ENCODE measurements around the gene SIGLEC14.

The SIGLEC14 gene

GRCh38 chr19:51600940-51601580 lies 45.6 kb downstream of the SIGLEC14 start:
- no peak overlapping the region for H3K9ac ChIP-seq (ENCODE audit: low read depth, low read length)
- H3K27me3 ChIP-seq (ENCODE audit: control insufficient read depth, insufficient read depth, low read length): peaks cover 22% of the 10 kb centered on the region
- no peaks in the 10 kb centered on the region for H3K4me1 ChIP-seq (ENCODE audit: control insufficient read depth, insufficient read depth, low read length)
- no peaks in the 10 kb centered on the region for H3K9me3 ChIP-seq (ENCODE audit: control insufficient read depth, insufficient read depth, low read length)
- no peaks in the 10 kb centered on the region for H3K36me3 ChIP-seq (ENCODE audit: control insufficient read depth, insufficient read depth, low read length)
- H3K4me3 ChIP-seq (ENCODE audit: low read depth, low read length): no peak overlapping the region

GRCh38 chr19:51599084-51599483 lies 47.5 kb downstream of the SIGLEC14 start:
- peaks cover 2% of the 10 kb centered on the region for H3K4me1 ChIP-seq (ENCODE audit: control insufficient read depth, insufficient read depth, low read length)
- H3K4me3 ChIP-seq (ENCODE audit: low read depth, low read length): no peak overlapping the region
- H3K9me3 ChIP-seq (ENCODE audit: control insufficient read depth, insufficient read depth, low read length): no peaks in the 10 kb centered on the region
- no peaks in the 10 kb centered on the region for H3K36me3 ChIP-seq (ENCODE audit: control insufficient read depth, insufficient read depth, low read length)
- no peak overlapping the region for H3K9ac ChIP-seq (ENCODE audit: low read depth, low read length)
- peaks cover 24% of the 10 kb centered on the region for H3K27me3 ChIP-seq (ENCODE audit: control insufficient read depth, insufficient read depth, low read length)

DNA sequence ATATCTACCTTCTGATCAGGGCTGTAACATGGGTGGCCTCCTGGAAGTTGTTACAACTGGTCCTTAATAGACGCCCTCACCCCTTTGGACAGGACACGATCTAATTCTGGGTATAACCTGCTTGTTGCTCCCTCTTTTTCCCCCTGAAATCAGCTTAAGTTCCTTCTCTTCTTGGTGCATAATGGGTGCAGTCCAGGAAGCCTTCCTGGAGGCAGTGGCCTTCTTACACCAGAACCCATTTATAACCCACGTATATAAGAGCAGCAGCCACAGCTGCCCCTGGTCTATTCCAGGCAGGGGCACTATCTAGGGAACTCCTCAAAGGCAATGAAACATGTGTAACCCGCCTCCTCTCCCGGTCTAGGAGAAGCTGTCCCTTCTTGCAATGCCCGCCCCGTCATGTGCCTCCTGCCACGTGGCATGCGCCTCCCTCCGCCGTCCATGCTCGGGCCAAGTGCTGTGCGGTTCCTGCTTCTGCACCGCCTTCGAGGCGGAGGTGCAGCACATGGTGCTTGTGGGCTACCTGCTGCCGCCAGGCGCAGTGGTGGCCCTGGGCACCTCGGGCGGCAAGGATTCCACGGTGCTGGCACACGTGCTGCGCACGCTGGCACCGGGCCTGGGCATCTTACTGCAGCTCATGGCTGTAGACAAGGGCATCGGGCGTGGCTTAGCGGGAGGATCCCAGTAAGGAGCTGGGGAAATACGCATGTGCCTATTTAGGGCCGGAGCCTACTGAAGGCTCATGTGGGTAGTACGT lies 48.3 kb downstream of the SIGLEC14 start:
- peaks cover 2% of the 10 kb centered on the region for H3K4me1 ChIP-seq (ENCODE audit: control insufficient read depth, insufficient read depth, low read length)
- peaks cover 24% of the 10 kb centered on the region for H3K27me3 ChIP-seq (ENCODE audit: control insufficient read depth, insufficient read depth, low read length)
- no peaks in the 10 kb centered on the region for H3K36me3 ChIP-seq (ENCODE audit: control insufficient read depth, insufficient read depth, low read length)

GRCh38 chr19:51595190-51596175 lies 51.1 kb downstream of the SIGLEC14 start:
- peaks cover 14% of the 10 kb centered on the region for H3K27me3 ChIP-seq (ENCODE audit: control insufficient read depth, insufficient read depth, low read length)
- no peaks in the 10 kb centered on the region for H3K9me3 ChIP-seq (ENCODE audit: control insufficient read depth, insufficient read depth, low read length)
- no peak overlapping the region for H3K9ac ChIP-seq (ENCODE audit: low read depth, low read length)
- H3K4me3 ChIP-seq (ENCODE audit: low read depth, low read length): peak overlapping the region; percentile 72
- peaks cover 2% of the 10 kb centered on the region for H3K4me1 ChIP-seq (ENCODE audit: control insufficient read depth, insufficient read depth, low read length)
- no peaks in the 10 kb centered on the region for H3K36me3 ChIP-seq (ENCODE audit: control insufficient read depth, insufficient read depth, low read length)

More for the DNA sequence above, 48.3 kb downstream of the SIGLEC14 start:
- Histone ChIP-seq H3K9ac (ENCODE audit: low read depth, low read length) (no peak overlapping the region), H3K9me3 (ENCODE audit: control insufficient read depth, insufficient read depth, low read length) (no peaks in the 10 kb centered on the region), H3K4me3 (ENCODE audit: low read depth, low read length) (no peak overlapping the region)

DNA sequence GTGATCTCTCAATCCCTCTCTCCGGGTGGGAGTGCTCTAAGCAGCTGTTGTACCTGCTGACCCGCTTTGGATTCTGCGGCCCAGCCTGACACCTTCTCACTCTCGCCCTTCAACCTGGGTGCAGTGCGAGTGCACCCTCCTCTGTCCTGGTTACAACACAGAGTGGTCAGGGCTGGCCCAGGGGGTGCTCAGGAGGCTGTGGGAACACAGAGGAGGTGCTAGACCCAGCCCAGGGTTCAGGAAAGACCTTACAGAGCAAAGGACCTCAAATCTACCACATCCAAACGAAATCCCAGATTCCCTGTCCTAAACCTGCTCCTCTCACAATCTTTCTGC lies 51.9 kb downstream of the SIGLEC14 start:
- Histone ChIP-seq H3K4me3 (ENCODE audit: low read depth, low read length) (peak overlapping the region; percentile 72), H3K9ac (ENCODE audit: low read depth, low read length) (peak overlapping the region; percentile 51), H3K4me1 (ENCODE audit: control insufficient read depth, insufficient read depth, low read length) (peaks cover 2% of the 10 kb centered on the region), H3K36me3 (ENCODE audit: control insufficient read depth, insufficient read depth, low read length) (no peaks in the 10 kb centered on the region), H3K27me3 (ENCODE audit: control insufficient read depth, insufficient read depth, low read length) (peaks cover 6% of the 10 kb centered on the region), H3K9me3 (ENCODE audit: control insufficient read depth, insufficient read depth, low read length) (no peaks in the 10 kb centered on the region)

DNA sequence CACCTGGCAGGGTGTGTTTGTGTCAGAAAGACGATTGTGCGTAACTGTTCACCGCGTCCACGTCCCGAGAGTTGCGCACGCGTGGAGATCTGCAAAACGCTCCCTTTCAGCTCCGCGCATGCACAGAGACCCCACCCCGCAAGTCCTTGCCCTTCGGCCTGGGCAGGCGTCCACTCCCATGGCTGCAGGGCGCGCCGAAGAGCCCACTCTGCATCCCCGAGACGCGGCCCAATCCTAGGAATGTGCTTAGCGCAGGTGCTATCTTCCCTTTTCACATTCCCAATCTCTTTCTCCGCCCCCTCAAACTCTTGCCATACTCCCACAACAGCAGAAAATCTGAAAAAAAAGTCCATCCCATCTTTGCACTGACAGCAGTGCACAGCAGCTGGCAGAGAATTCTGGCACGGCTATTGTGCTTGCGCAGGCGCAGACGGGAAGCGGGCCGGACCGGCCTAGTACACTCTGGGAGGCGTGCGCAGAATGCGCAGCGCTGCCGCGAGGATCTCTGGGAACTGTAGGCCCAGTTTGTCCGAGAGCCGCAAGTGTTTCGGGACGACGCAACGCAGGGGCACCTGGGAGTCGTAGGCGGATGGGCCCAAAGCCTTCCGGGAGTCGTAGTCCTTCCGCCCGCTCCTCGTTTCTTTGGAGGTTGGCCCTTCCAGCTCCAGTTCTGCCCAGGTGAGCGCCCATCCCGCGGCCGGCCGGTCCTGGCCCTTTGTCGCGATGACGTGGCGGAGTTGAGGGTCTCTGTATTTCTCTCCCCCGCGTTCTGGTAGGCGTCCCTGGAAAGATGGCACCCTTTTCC lies 52.5 kb downstream of the SIGLEC14 start:
- Histone ChIP-seq H3K4me3 (ENCODE audit: low read depth, low read length) (peak overlapping the region; percentile 93), H3K4me1 (ENCODE audit: control insufficient read depth, insufficient read depth, low read length) (peaks cover 2% of the 10 kb centered on the region), H3K36me3 (ENCODE audit: control insufficient read depth, insufficient read depth, low read length) (no peaks in the 10 kb centered on the region), H3K27me3 (ENCODE audit: control insufficient read depth, insufficient read depth, low read length) (peaks cover 3% of the 10 kb centered on the region), H3K9ac (ENCODE audit: low read depth, low read length) (peak overlapping the region; percentile 51), H3K9me3 (ENCODE audit: control insufficient read depth, insufficient read depth, low read length) (no peaks in the 10 kb centered on the region)

GRCh38 chr19:51593138-51593890 lies 53.3 kb downstream of the SIGLEC14 start:
- peaks cover 3% of the 10 kb centered on the region for H3K27me3 ChIP-seq (ENCODE audit: control insufficient read depth, insufficient read depth, low read length)

More at GRCh38 chr19:51593138-51593890, 53.3 kb downstream of the SIGLEC14 start:
- Histone ChIP-seq H3K4me1 (ENCODE audit: control insufficient read depth, insufficient read depth, low read length) (peaks cover 2% of the 10 kb centered on the region), H3K4me3 (ENCODE audit: low read depth, low read length) (peak overlapping the region; percentile 93), H3K36me3 (ENCODE audit: control insufficient read depth, insufficient read depth, low read length) (no peaks in the 10 kb centered on the region), H3K9ac (ENCODE audit: low read depth, low read length) (no peak overlapping the region), H3K9me3 (ENCODE audit: control insufficient read depth, insufficient read depth, low read length) (no peaks in the 10 kb centered on the region)

Data from iPS-15b (cell line).